PC-9 (cell line): ENCODE measurements around the gene KCNJ18.
"Not testable (repeated sequence)": the region's sequence is repeated elsewhere in the genome, so short reads cannot be mapped to it uniquely, and the experiment has no call there.

Experiments used
- EZH2 ChIP-seq: fragments of 200-600 bp; sonication (generic); IDR thresholded peaks from 2 replicates; pipeline ENCODE4 v1.8.0; 2017; ENCODE audit warnings: antibody characterized with exemption, low read depth
- TF ChIP-seq, protein P1 (sequence below): fragments of 200-600 bp; sonication (generic); conservative IDR thresholded peaks from 2 replicates; pipeline ENCODE4 v1.6.1; 2017; ENCODE audit warnings: mixed run types, antibody characterized with exemption, mild to moderate bottlenecking, moderate library complexity

DNA sequence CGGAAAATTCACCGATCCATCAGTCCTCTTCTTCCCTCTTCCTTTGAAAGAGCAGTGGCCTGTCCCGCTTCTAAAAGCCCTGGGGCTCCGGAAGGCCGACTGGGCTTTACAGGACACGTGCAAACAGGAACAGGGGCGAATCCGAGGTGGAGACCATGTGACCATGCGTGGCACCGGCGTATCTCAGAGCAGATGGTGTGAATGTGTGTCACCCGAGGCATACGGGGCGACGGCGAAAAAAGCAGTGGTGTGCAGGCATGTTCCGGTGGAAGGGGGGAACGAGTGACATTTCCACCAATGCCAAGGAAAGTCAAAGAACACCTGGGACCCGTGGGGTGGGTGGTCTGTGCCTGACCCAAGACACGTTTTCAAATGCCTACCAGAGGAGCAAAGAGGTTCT lies 10.7 kb upstream of the KCNJ18 start:
- TF ChIP-seq, protein P1, sequence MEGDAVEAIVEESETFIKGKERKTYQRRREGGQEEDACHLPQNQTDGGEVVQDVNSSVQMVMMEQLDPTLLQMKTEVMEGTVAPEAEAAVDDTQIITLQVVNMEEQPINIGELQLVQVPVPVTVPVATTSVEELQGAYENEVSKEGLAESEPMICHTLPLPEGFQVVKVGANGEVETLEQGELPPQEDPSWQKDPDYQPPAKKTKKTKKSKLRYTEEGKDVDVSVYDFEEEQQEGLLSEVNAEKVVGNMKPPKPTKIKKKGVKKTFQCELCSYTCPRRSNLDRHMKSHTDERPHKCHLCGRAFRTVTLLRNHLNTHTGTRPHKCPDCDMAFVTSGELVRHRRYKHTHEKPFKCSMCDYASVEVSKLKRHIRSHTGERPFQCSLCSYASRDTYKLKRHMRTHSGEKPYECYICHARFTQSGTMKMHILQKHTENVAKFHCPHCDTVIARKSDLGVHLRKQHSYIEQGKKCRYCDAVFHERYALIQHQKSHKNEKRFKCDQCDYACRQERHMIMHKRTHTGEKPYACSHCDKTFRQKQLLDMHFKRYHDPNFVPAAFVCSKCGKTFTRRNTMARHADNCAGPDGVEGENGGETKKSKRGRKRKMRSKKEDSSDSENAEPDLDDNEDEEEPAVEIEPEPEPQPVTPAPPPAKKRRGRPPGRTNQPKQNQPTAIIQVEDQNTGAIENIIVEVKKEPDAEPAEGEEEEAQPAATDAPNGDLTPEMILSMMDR = not testable (repeated sequence)
- not testable (repeated sequence) for TF ChIP-seq EZH2
